ENCODE results near the gene OGDHL.

- TF ChIP-seq REST (IDR thresholded peaks at IDR 0.05; ENCODE audit: borderline replicate concordance) (no peak), REST (CRISPR knock-in tag; IDR thresholded peaks at IDR 0.05; ENCODE audit: low read depth) (no peak), POLR2AphosphoS2 (IDR thresholded peaks at IDR 0.05; ENCODE audit: low read length) (no peak), CTCF (IDR thresholded peaks at IDR 0.05 in 2 of 3, conservative IDR thresholded peaks at IDR 0.05 in 1 of 3; ENCODE audit: insufficient read depth in 2 of 3, low read depth in 1 of 3, low read length in 3 of 3) (no peak), BRCA1 (IDR thresholded peaks at IDR 0.05) (no peak), BRCA1 (CRISPR knock-in tag; IDR thresholded peaks at IDR 0.05) (no peak), SAFB2 (IDR thresholded peaks at IDR 0.05; ENCODE audit: borderline replicate concordance, low read depth, low read length, severe bottlenecking) (no peak), NONO (IDR thresholded peaks at IDR 0.05; ENCODE audit: low read depth in 2 of 2, low read length in 1 of 2) (no peak)
These were observed 48.9 kb downstream of the OGDHL start for GRCh38 chr10:49713266-49713665.

Measured in K562 (cell line).